ENCODE results near the gene UVSSA. TPM values are rescaled to one million over a fixed set of nuclear protein-coding genes. Genes with fewer than 3 reads are reported as not detected.

Gene UVSSA
- total RNA-seq, 1 donor from 2014 or later, result 25.5 TPM

- Histone ChIP-seq H3K4me3 (no peak overlapping the region), H3K4me1 (peaks cover 23% of the 10 kb centered on the region), H3K9me3 (no peaks in the 10 kb centered on the region), H3K27me3 (no peaks in the 10 kb centered on the region), H3K36me3 (peaks cover 0 to 13% of the 10 kb centered on the region in 2 donors), H3K27ac (no peak overlapping the region)
- intact Hi-C loops (cut with DNase I), result loop anchor here (5.0 kb wide), 2 partner anchors 220 to 360 kb away; partner anchors contain the start of gene SLBP
- no peak for DNase-seq (ENCODE audit: extremely low spot score in 2 of 2)
- no peak for TF ChIP-seq POLR2A (IDR thresholded peaks at IDR 0.05)
- no peak for TF ChIP-seq POLR2AphosphoS5 (IDR thresholded peaks at IDR 0.05; ENCODE audit: insufficient read depth in 1 of 2, low read depth in 1 of 2)
- no peak for TF ChIP-seq CTCF (IDR thresholded peaks at IDR 0.05)
Measured at GRCh38 chr4:1352567-1352900, 5.5 kb downstream of the UVSSA start.

- TF ChIP-seq CTCF (IDR thresholded peaks at IDR 0.05) (no peak), POLR2AphosphoS5 (IDR thresholded peaks at IDR 0.05; ENCODE audit: insufficient read depth in 1 of 2, low read depth in 1 of 2) (no peak), POLR2A (IDR thresholded peaks at IDR 0.05) (no peak)
- H3K9me3 ChIP-seq, result no peaks in the 10 kb centered on the region
- intact Hi-C loops (cut with DNase I), result loop anchor here (5.0 kb wide), 2 partner anchors 221 to 359 kb away; partner anchors contain the start of gene SLBP
- H3K4me3 ChIP-seq, result no peak overlapping the region
- H3K27me3 ChIP-seq, result no peaks in the 10 kb centered on the region
- H3K4me1 ChIP-seq, result peaks cover 14% of the 10 kb centered on the region
- H3K27ac ChIP-seq, result no peak overlapping the region
- H3K36me3 ChIP-seq, result peaks cover 0 to 13% of the 10 kb centered on the region in 2 donors
- DNase-seq (ENCODE audit: extremely low spot score in 2 of 2), result no peak
Measured at GRCh38 chr4:1353186-1354055, 6.4 kb downstream of the UVSSA start.

- intact Hi-C loops (cut with DNase I), result loop anchor here (5.0 kb wide), 2 partner anchors 222 to 358 kb away; partner anchors contain the start of gene SLBP
- H3K4me3 ChIP-seq, result no peak overlapping the region
- peaks cover 0 to 10% of the 10 kb centered on the region in 2 donors for H3K36me3 ChIP-seq
- TF ChIP-seq POLR2AphosphoS5 (IDR thresholded peaks at IDR 0.05; ENCODE audit: insufficient read depth in 1 of 2, low read depth in 1 of 2) (no peak), CTCF (IDR thresholded peaks at IDR 0.05) (no peak), POLR2A (IDR thresholded peaks at IDR 0.05) (no peak)
- peaks cover 5% of the 10 kb centered on the region for H3K4me1 ChIP-seq
- no peaks in the 10 kb centered on the region for H3K9me3 ChIP-seq
- no peaks in the 10 kb centered on the region for H3K27me3 ChIP-seq
- no peak overlapping the region for H3K27ac ChIP-seq
- DNase-seq (ENCODE audit: extremely low spot score in 2 of 2), result no peak
Measured at GRCh38 chr4:1354136-1354982, 7.4 kb downstream of the UVSSA start.

- no peak overlapping the region for H3K27ac ChIP-seq
- no peak for DNase-seq (ENCODE audit: extremely low spot score in 2 of 2)
- intact Hi-C loops (cut with DNase I), result loop anchor here (5.0 kb wide), 2 partner anchors 223 to 357 kb away; partner anchors contain the start of gene SLBP
- no peaks in the 10 kb centered on the region for H3K9me3 ChIP-seq
- peaks cover 0 to 4% of the 10 kb centered on the region in 2 donors for H3K36me3 ChIP-seq
- no peak overlapping the region for H3K4me3 ChIP-seq
- no peaks in the 10 kb centered on the region for H3K27me3 ChIP-seq
- peaks cover 5% of the 10 kb centered on the region for H3K4me1 ChIP-seq
- TF ChIP-seq POLR2AphosphoS5 (IDR thresholded peaks at IDR 0.05; ENCODE audit: insufficient read depth in 1 of 2, low read depth in 1 of 2) (no peak), CTCF (IDR thresholded peaks at IDR 0.05) (no peak), POLR2A (IDR thresholded peaks at IDR 0.05) (no peak)
Measured at GRCh38 chr4:1354983-1355275, 7.9 kb downstream of the UVSSA start.

Measured in vagina (tissue), 2 donors.